ENCODE measurements around the gene PRKG1.

DNA sequence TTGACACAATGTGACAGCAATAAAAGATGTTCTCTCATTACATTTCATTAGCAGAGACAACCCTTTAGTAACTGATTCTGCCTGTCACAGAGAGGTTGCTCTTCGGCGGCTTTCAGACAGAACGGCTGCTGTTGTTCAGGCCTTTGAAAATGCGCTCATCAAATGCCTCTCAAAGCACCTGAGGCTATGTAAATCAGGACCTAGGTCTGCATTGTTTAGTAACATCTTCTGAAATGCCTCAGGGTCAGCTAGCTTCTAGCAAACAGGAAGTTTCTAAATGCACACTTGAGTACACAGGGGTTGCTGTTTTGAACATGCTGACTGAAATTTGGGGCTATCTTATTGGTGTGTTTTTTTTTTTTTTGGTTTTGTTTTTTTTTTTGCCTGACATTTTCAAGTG, 1096.5 kb downstream of the PRKG1 start:
- TF ChIP-seq, protein P1, sequence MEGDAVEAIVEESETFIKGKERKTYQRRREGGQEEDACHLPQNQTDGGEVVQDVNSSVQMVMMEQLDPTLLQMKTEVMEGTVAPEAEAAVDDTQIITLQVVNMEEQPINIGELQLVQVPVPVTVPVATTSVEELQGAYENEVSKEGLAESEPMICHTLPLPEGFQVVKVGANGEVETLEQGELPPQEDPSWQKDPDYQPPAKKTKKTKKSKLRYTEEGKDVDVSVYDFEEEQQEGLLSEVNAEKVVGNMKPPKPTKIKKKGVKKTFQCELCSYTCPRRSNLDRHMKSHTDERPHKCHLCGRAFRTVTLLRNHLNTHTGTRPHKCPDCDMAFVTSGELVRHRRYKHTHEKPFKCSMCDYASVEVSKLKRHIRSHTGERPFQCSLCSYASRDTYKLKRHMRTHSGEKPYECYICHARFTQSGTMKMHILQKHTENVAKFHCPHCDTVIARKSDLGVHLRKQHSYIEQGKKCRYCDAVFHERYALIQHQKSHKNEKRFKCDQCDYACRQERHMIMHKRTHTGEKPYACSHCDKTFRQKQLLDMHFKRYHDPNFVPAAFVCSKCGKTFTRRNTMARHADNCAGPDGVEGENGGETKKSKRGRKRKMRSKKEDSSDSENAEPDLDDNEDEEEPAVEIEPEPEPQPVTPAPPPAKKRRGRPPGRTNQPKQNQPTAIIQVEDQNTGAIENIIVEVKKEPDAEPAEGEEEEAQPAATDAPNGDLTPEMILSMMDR (IDR thresholded peaks at IDR 0.05): no peak
- TF ChIP-seq POLR2A (IDR thresholded peaks at IDR 0.05): no peak

Data from Peyer's patch (tissue), 4 donors.